Activated CD4-positive, alpha-beta T cell treated with anti-CD3 and anti-CD28 coated beads, Interleukin-2, amount 10 ng/mL, durations not matched to agents 24 days and 14 days (primary cell): ENCODE results near the gene ARFIP2. TPM values are rescaled to one million over a fixed set of nuclear protein-coding genes. Genes with fewer than 3 reads are reported as not detected.

Experiments
- total RNA-seq: library from RNA; stranded (reverse); gene quantifications from 2 replicates; pipeline ENCODE4 v1.2.3, GENCODE V29; 2022

ARFIP2 gene
- total RNA-seq, 1 donor from 2014 or later = 51.2 TPM

Other genes starting within 250 kb of the ARFIP2 start
- 19.3 and 20.2 TPM in 2 replicates for gene FHIP1B, start 246.7 kb downstream of the ARFIP2 start, total RNA-seq
- not detected in 2 replicates for gene CNGA4, start 242.2 kb downstream of the ARFIP2 start, total RNA-seq
- not detected in 2 replicates for gene CCKBR, start 221.5 kb downstream of the ARFIP2 start, total RNA-seq
- 35.7 and 36.0 TPM in 2 replicates for gene CAVIN3, start 160.8 kb downstream of the ARFIP2 start, total RNA-seq
- gene SMPD1, start 90.9 kb downstream of the ARFIP2 start, total RNA-seq = 9.4 and 10.0 TPM in 2 replicates
- gene APBB1, start 62.2 kb downstream of the ARFIP2 start, total RNA-seq = 24.1 TPM in 2 replicates
- not detected in 2 replicates for gene HPX, start 40.3 kb downstream of the ARFIP2 start, total RNA-seq
- gene TRIM3, start 7.4 kb downstream of the ARFIP2 start, total RNA-seq = 3.4 and 4.1 TPM in 2 replicates
- gene TIMM10B, start 170 bp upstream of the ARFIP2 start, total RNA-seq = 41.3 and 47.4 TPM in 2 replicates
- gene DNHD1, start 15.9 kb upstream of the ARFIP2 start, total RNA-seq = 21.5 and 22.8 TPM in 2 replicates
- gene RRP8, start 122.3 kb upstream of the ARFIP2 start, total RNA-seq = 41.5 and 43.8 TPM in 2 replicates
- gene ILK, start 122.4 kb upstream of the ARFIP2 start, total RNA-seq = 89.6 and 92.4 TPM in 2 replicates
- 140 and 141 TPM in 2 replicates for gene TAF10, start 130.9 kb upstream of the ARFIP2 start, total RNA-seq
- gene TPP1, start 138.1 kb upstream of the ARFIP2 start, total RNA-seq = 32.2 and 35.2 TPM in 2 replicates
- gene DCHS1, start 174.5 kb upstream of the ARFIP2 start, total RNA-seq = 0.35 and 0.36 TPM in 2 replicates
- gene MRPL17, start 202.0 kb upstream of the ARFIP2 start, total RNA-seq = 135 and 146 TPM in 2 replicates